Gastrocnemius medialis (tissue), 4 donors: ENCODE measurements around the gene CLEC3B.

ENCODE experiments used
- POLR2A ChIP-seq, 2 donors: fragments of 450-650 bp; IDR thresholded peaks; one replicate each; pipeline ENCODE4 v1.6.1; 2017; ENCODE audit warnings: antibody characterized with exemption in 2 of 2, mild to moderate bottlenecking in 2 of 2, moderate library complexity in 2 of 2
- TF ChIP-seq, protein P1 (sequence below), 5 experiments: fragments of 450-650 bp in 3 of 5; fragments of 200-600 bp in 2 of 5; sonication (generic) in 2 of 5; IDR thresholded peaks in 4 of 5; conservative IDR thresholded peaks in 1 of 5; 1 replicate in 4 of 5; 2 replicates in 1 of 5; pipeline ENCODE4 v1.5.1; 2016 to 2019; ENCODE audit warnings: antibody characterized with exemption in 5 of 5, mild to moderate bottlenecking in 3 of 5, moderate library complexity in 3 of 5

DNA sequence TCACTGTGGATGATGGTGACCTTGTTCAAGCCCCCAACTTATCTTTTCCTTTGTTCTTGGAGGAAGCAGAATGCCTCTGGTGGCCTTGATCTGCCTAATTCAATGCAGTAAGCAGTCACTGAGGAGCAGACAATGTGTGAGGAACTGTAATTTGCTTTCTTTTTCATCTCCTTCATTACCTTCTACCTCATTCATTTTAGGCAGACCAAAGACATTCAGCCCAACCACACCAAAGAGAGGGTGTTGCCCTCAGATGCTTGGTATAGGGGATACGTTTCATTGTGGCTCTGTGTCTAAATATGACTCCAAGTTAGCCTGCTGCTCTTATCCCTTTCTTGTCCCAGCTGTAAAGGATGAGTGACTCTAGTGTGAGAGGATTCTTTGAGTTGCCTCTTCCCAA, 34.8 kb upstream of the CLEC3B start:
- no peak for TF ChIP-seq POLR2A (IDR thresholded peaks at IDR 0.05)
- TF ChIP-seq, protein P1, sequence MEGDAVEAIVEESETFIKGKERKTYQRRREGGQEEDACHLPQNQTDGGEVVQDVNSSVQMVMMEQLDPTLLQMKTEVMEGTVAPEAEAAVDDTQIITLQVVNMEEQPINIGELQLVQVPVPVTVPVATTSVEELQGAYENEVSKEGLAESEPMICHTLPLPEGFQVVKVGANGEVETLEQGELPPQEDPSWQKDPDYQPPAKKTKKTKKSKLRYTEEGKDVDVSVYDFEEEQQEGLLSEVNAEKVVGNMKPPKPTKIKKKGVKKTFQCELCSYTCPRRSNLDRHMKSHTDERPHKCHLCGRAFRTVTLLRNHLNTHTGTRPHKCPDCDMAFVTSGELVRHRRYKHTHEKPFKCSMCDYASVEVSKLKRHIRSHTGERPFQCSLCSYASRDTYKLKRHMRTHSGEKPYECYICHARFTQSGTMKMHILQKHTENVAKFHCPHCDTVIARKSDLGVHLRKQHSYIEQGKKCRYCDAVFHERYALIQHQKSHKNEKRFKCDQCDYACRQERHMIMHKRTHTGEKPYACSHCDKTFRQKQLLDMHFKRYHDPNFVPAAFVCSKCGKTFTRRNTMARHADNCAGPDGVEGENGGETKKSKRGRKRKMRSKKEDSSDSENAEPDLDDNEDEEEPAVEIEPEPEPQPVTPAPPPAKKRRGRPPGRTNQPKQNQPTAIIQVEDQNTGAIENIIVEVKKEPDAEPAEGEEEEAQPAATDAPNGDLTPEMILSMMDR (IDR thresholded peaks at IDR 0.05 in 4 of 5, conservative IDR thresholded peaks at IDR 0.05 in 1 of 5), result no peak
